ENCODE measurements around the gene EMC7. TPM values are rescaled to one million over a fixed set of nuclear protein-coding genes. Genes with fewer than 3 reads are reported as not detected.

EMC7 gene
- polyA plus RNA-seq, 2 of the 4 experiments (the other 2 are of a cell fraction): 129 to 221 TPM

- peaks cover 28% of the 10 kb centered on the region for H3K9me3 ChIP-seq
- TF ChIP-seq ZNF302 (CRISPR knock-in tag; IDR thresholded peaks at IDR 0.05): no peak
- TF ChIP-seq HEYL (CRISPR knock-in tag; IDR thresholded peaks at IDR 0.05): no peak
- no peak for TF ChIP-seq HOXA7 (CRISPR knock-in tag; IDR thresholded peaks at IDR 0.05)
- ChIA-PET POLR2A (no interaction called here), CTCF (interaction anchor here (1.9 kb wide), 1 partner anchor 14 kb away, joined by 6 read pairs; no protein-coding TSS in a partner anchor)
- FAIRE-seq (peak; percentile 51), ATAC-seq (no peak), DNase-seq (ENCODE audit: low read depth in 1 of 2, low spot score in 1 of 2) (no peak)
- H3K4me2 ChIP-seq: no peak overlapping the region
- H3K4me1 ChIP-seq: no peaks in the 10 kb centered on the region
- no peak overlapping the region for H3K27ac ChIP-seq
- WGBS (ENCODE audit: missing lambda C conversion rate): 81% methylated on average over 2 of the region's 2 CpGs
- no peak overlapping the region for H3K4me3 ChIP-seq
These were observed 52.5 kb downstream of the EMC7 start for GRCh38 chr15:34049112-34049511.

GRCh38 chr15:34047893-34048775, 53.5 kb downstream of the EMC7 start:
- ATAC-seq: peak; percentile 25 to 39; a peak in 3 of 6 replicates
- H3K4me1 ChIP-seq: no peaks in the 10 kb centered on the region
- CTCF ChIA-PET: interaction anchor here (0.8 to 1.9 kb wide), 5 partner anchors 9 to 29 kb away, joined by 3 to 6 read pairs (median 5); no protein-coding TSS in a partner anchor
- H3K4me2 ChIP-seq: no peak overlapping the region
- H3K4me3 ChIP-seq: no peak overlapping the region
- POLR2A ChIA-PET: interaction anchor here (1.8 kb wide), 1 partner anchor 9 kb away, joined by 5 read pairs; the partner anchor contains the start of gene AVEN
- TF ChIP-seq CEBPB (IDR thresholded peaks at IDR 0.05) (no peak), POLR2AphosphoS2 (conservative IDR thresholded peaks at IDR 0.05; ENCODE audit: low read length) (no peak), MYC (IDR thresholded peaks at IDR 0.05; ENCODE audit: borderline replicate concordance, low read length) (no peak), RFX5 (IDR thresholded peaks at IDR 0.05) (no peak), NR3C1 (IDR thresholded peaks at IDR 0.05) (no peak), RARB (CRISPR knock-in tag; IDR thresholded peaks at IDR 0.05) (no peak), MAX (IDR thresholded peaks at IDR 0.05) (no peak), JUN (IDR thresholded peaks at IDR 0.05) (no peak), ZC3H11A (IDR thresholded peaks at IDR 0.05) (no peak), TP53 (CRISPR knock-in tag; IDR thresholded peaks at IDR 0.05) (no peak), ZFP36 (IDR thresholded peaks at IDR 0.05; ENCODE audit: borderline replicate concordance, partially characterized antibody) (no peak), ATOH8 (CRISPR knock-in tag; IDR thresholded peaks at IDR 0.05; ENCODE audit: low read depth) (no peak), ZSCAN20 (CRISPR knock-in tag; IDR thresholded peaks at IDR 0.05) (no peak), CBX8 (IDR thresholded peaks at IDR 0.05) (no peak), HOXB5 (CRISPR knock-in tag; IDR thresholded peaks at IDR 0.05) (no peak), E2F6 (IDR thresholded peaks at IDR 0.05; ENCODE audit: borderline replicate concordance, low read depth) (no peak)
- 47% methylated on average over 9 of the region's 10 CpGs for WGBS (ENCODE audit: missing lambda C conversion rate)
- H3K9me3 ChIP-seq: peaks cover 28% of the 10 kb centered on the region
- FAIRE-seq: no peak
- H3K27ac ChIP-seq: no peak overlapping the region
- no peak for DNase-seq (ENCODE audit: low read depth in 1 of 2, low spot score in 1 of 2)

- ATAC-seq: no peak
- H3K4me2 ChIP-seq: no peak overlapping the region
- H3K9me3 ChIP-seq: peaks cover 21% of the 10 kb centered on the region
- FAIRE-seq: no peak
- no peak overlapping the region for H3K4me3 ChIP-seq
- WGBS (ENCODE audit: missing lambda C conversion rate): 79% methylated on average over 16 of the region's 16 CpGs
- POLR2A ChIA-PET: no interaction called here
- H3K27ac ChIP-seq: no peak overlapping the region
- CTCF ChIA-PET: interaction anchor here (0.6 to 1.4 kb wide), 4 partner anchors 9 to 898 kb away, joined by 3 to 6 read pairs (median 3); no protein-coding TSS in a partner anchor
- DNase-seq (ENCODE audit: low read depth in 1 of 2, low spot score in 1 of 2): no peak
- no peaks in the 10 kb centered on the region for H3K4me1 ChIP-seq
- TF ChIP-seq KDM1A (IDR thresholded peaks at IDR 0.05; ENCODE audit: low read depth): no peak
- TF ChIP-seq NPAS2 (CRISPR knock-in tag; IDR thresholded peaks at IDR 0.05; ENCODE audit: borderline replicate concordance): no peak
- no peak for TF ChIP-seq USF2 (IDR thresholded peaks at IDR 0.05)
- TF ChIP-seq ELK1 (IDR thresholded peaks at IDR 0.05; ENCODE audit: low read depth, low read length): no peak
- no peak for TF ChIP-seq ZNF302 (CRISPR knock-in tag; IDR thresholded peaks at IDR 0.05)
- TF ChIP-seq CEBPB (IDR thresholded peaks at IDR 0.05): no peak
- TF ChIP-seq EHMT2 (IDR thresholded peaks at IDR 0.05; ENCODE audit: low read depth): no peak
- TF ChIP-seq POLR2A (IDR thresholded peaks at IDR 0.05; ENCODE audit: low read length): no peak
- no peak for TF ChIP-seq ATOH8 (CRISPR knock-in tag; IDR thresholded peaks at IDR 0.05; ENCODE audit: low read depth)
- TF ChIP-seq RAD21 (conservative IDR thresholded peaks at IDR 0.05 in 1 of 2, IDR thresholded peaks at IDR 0.05 in 1 of 2): no peak
- no peak for TF ChIP-seq EHF (CRISPR knock-in tag; IDR thresholded peaks at IDR 0.05)
- TF ChIP-seq JUNB (IDR thresholded peaks at IDR 0.05): no peak
- no peak for TF ChIP-seq RARB (CRISPR knock-in tag; IDR thresholded peaks at IDR 0.05)
- no peak for TF ChIP-seq FOSL2 (IDR thresholded peaks at IDR 0.05)
- no peak for TF ChIP-seq FOSL2 (CRISPR knock-in tag; IDR thresholded peaks at IDR 0.05)
These were observed 55.1 kb downstream of the EMC7 start for GRCh38 chr15:34046471-34047145.
